ENCODE measurements around the gene UHRF2. TPM values are rescaled to one million over a fixed set of nuclear protein-coding genes. Genes with fewer than 3 reads are reported as not detected.
"Not testable (repeated sequence)": the region's sequence is repeated elsewhere in the genome, so short reads cannot be mapped to it uniquely, and the experiment has no call there.

Gene UHRF2, protein sequence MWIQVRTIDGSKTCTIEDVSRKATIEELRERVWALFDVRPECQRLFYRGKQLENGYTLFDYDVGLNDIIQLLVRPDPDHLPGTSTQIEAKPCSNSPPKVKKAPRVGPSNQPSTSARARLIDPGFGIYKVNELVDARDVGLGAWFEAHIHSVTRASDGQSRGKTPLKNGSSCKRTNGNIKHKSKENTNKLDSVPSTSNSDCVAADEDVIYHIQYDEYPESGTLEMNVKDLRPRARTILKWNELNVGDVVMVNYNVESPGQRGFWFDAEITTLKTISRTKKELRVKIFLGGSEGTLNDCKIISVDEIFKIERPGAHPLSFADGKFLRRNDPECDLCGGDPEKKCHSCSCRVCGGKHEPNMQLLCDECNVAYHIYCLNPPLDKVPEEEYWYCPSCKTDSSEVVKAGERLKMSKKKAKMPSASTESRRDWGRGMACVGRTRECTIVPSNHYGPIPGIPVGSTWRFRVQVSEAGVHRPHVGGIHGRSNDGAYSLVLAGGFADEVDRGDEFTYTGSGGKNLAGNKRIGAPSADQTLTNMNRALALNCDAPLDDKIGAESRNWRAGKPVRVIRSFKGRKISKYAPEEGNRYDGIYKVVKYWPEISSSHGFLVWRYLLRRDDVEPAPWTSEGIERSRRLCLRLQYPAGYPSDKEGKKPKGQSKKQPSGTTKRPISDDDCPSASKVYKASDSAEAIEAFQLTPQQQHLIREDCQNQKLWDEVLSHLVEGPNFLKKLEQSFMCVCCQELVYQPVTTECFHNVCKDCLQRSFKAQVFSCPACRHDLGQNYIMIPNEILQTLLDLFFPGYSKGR
- total RNA-seq, result 10 to 100 TPM; 15.2 TPM

GRCh38 chr9:6412487-6413364, at the start of gene UHRF2:
TSS of gene UHRF2 (plus strand) at chr9:6413199. CDS start at chr9:6413491, 292 bp downstream.
- Histone ChIP-seq H3K9me3 (no peaks in the 10 kb centered on the region), H3K27ac (peak within 1 kb of the TSS; percentile 87 to 89), H3K27me3 (no peaks in the 10 kb centered on the region), H3K4me3 (peak within 1 kb of the TSS; percentile 78 to 97), H3K4me1 (peaks cover 0 to 29% of the 10 kb centered on the region in 2 donors), H3K36me3 (no peaks in the 10 kb centered on the region)
- DNase-seq (ENCODE audit: low spot score), result peak; percentile 99
- TF ChIP-seq, protein P1, sequence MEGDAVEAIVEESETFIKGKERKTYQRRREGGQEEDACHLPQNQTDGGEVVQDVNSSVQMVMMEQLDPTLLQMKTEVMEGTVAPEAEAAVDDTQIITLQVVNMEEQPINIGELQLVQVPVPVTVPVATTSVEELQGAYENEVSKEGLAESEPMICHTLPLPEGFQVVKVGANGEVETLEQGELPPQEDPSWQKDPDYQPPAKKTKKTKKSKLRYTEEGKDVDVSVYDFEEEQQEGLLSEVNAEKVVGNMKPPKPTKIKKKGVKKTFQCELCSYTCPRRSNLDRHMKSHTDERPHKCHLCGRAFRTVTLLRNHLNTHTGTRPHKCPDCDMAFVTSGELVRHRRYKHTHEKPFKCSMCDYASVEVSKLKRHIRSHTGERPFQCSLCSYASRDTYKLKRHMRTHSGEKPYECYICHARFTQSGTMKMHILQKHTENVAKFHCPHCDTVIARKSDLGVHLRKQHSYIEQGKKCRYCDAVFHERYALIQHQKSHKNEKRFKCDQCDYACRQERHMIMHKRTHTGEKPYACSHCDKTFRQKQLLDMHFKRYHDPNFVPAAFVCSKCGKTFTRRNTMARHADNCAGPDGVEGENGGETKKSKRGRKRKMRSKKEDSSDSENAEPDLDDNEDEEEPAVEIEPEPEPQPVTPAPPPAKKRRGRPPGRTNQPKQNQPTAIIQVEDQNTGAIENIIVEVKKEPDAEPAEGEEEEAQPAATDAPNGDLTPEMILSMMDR (IDR thresholded peaks at IDR 0.05), result peak in 1 of 2 donors; percentile 31

GRCh38 chr9:6367128-6367890, 45.7 kb upstream of the UHRF2 start:
- no peak overlapping the region for H3K27ac ChIP-seq
- DNase-seq (ENCODE audit: low spot score), result no peak
- TF ChIP-seq, protein P1 (IDR thresholded peaks at IDR 0.05), result no peak
- no peaks in the 10 kb centered on the region for H3K4me1 ChIP-seq
- no peak overlapping the region for H3K4me3 ChIP-seq
- H3K9me3 ChIP-seq, result no peaks in the 10 kb centered on the region
- no peaks in the 10 kb centered on the region for H3K27me3 ChIP-seq
- no peaks in the 10 kb centered on the region for H3K36me3 ChIP-seq

- Histone ChIP-seq H3K36me3 (no peaks in the 10 kb centered on the region), H3K4me3 (no peak overlapping the region), H3K4me1 (no peaks in the 10 kb centered on the region), H3K9me3 (peaks cover 0 to 2% of the 10 kb centered on the region in 2 donors), H3K27me3 (no peaks in the 10 kb centered on the region), H3K27ac (no peak overlapping the region)
- TF ChIP-seq, protein P1 (IDR thresholded peaks at IDR 0.05), result no peak
- DNase-seq (ENCODE audit: low spot score), result no peak
These were observed 44.2 kb upstream of the UHRF2 start for GRCh38 chr9:6368831-6369230.

DNA sequence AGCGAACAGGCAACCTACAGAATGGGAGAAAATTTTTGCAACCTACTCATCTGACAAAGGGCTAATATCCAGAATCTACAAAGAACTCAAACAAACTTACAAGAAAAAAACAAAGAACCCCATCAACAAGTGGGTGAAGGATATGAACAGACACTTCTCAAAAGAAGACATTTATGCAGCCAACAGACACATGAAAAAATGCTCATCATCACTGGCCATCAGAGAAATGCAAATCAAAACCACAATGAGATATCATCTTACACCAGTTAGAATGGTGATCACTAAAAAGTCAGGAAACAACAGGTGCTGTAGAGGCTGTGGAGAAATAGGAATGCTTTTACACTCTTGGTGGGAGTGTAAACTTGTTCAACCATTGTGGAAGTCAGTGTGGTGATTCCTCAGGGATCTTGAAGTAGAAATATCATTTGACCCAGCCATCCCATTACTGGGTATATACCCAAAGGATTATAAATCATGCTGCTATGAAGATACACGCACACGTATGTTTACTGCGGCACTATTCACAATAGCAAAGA, 31.5 kb upstream of the UHRF2 start:
- not testable (repeated sequence) for H3K36me3 ChIP-seq; H3K27ac ChIP-seq; H3K4me3 ChIP-seq; H3K27me3 ChIP-seq; H3K4me1 ChIP-seq; H3K9me3 ChIP-seq; DNase-seq (ENCODE audit: low spot score)

DNA sequence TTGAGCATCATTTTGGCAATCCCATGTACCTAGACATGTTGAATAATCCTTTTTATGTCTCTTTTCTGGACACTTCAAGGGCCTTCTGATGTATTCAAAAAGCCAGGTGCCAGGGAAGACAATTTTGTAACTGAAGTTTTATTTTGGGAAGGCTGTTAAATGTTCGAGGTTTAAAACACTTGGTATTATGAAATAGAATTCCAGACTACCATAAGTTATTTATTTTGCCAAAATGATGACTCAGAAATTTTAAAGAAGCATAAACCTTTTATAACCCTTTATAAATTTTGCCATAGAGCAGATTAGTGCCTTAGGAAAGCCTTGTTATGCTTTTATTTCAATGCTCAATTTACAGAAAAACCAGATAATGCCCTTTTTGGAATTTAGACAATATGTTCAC, 30.3 kb upstream of the UHRF2 start:
- H3K4me3 ChIP-seq, result no peak overlapping the region
- H3K36me3 ChIP-seq, result no peaks in the 10 kb centered on the region
- H3K27ac ChIP-seq, result no peak overlapping the region
- no peaks in the 10 kb centered on the region for H3K27me3 ChIP-seq
- H3K9me3 ChIP-seq, result no peaks in the 10 kb centered on the region
- no peaks in the 10 kb centered on the region for H3K4me1 ChIP-seq
- TF ChIP-seq, protein P1 (IDR thresholded peaks at IDR 0.05), result no peak
- no peak for DNase-seq (ENCODE audit: low spot score)

Data from right atrium auricular region (tissue), 2 donors.